GM23338 (cell line): ENCODE results near the gene U2SURP. TPM values are rescaled to one million over a fixed set of nuclear protein-coding genes. Genes with fewer than 3 reads are reported as not detected.

Experiments used
- ATAC-seq: fragments of 200-7000 bp; cut with Tn5 transposase; 3 replicates; pipeline ENCODE4 v1.9.1; 2020
- DNase-seq: peaks from one replicate; pipeline ENCODE4 v3.0.0-alpha.2; 2015; ENCODE audit warnings: low spot score
- H2AFZ ChIP-seq: fragments of 200-600 bp; sonication (generic); 2 replicates; pipeline ENCODE4 v1.8.0; 2016; ENCODE audit warnings: antibody characterized with exemption, mild to moderate bottlenecking, moderate library complexity
- H3F3A ChIP-seq: fragments of 200-600 bp; sonication (generic); replicated peaks from 2 replicates; pipeline ENCODE4 v1.8.0; 2017; ENCODE audit warnings: antibody characterized with exemption, mixed run types, low read depth
- H3K27ac ChIP-seq: fragments of 200-600 bp; sonication (generic); 2 replicates; pipeline ENCODE4 v1.6.1; 2016; ENCODE audit warnings: low read depth
- H3K27me3 ChIP-seq: fragments of 200-600 bp; sonication (generic); 2 replicates; pipeline ENCODE4 v1.8.0; 2016; ENCODE audit warnings: mild to moderate bottlenecking, mixed run types, moderate library complexity; ENCODE audit not compliant: insufficient read depth
- H3K36me3 ChIP-seq: fragments of 200-600 bp; sonication (generic); 2 replicates; pipeline ENCODE4 v1.8.0; 2016; ENCODE audit warnings: mild to moderate bottlenecking; ENCODE audit not compliant: insufficient read depth
- H3K4me1 ChIP-seq: fragments of 200-600 bp; sonication (generic); 2 replicates; pipeline ENCODE4 v1.8.0; 2016; ENCODE audit warnings: mild to moderate bottlenecking, moderate library complexity; ENCODE audit not compliant: insufficient read depth
- H3K4me2 ChIP-seq: fragments of 200-600 bp; sonication (generic); 2 replicates; pipeline ENCODE4 v1.7.1; 2017; ENCODE audit warnings: mixed run types
- H3K4me3 ChIP-seq: fragments of 200-600 bp; sonication (generic); 2 replicates; pipeline ENCODE4 v1.6.1; 2016; ENCODE audit warnings: mixed run types
- H3K79me2 ChIP-seq: fragments of 200-600 bp; sonication (generic); replicated peaks from 2 replicates; pipeline ENCODE4 v1.8.0; 2017; ENCODE audit warnings: mild to moderate bottlenecking; ENCODE audit not compliant: insufficient read depth
- H3K9me2 ChIP-seq: fragments of 200-600 bp; sonication (generic); 2 replicates; pipeline ENCODE4 v1.8.0; 2017; ENCODE audit not compliant: insufficient read depth
- H4K20me1 ChIP-seq: fragments of 200-600 bp; sonication (generic); replicated peaks from 2 replicates; pipeline ENCODE4 v1.8.0; 2017; ENCODE audit warnings: mild to moderate bottlenecking; ENCODE audit not compliant: insufficient read depth
- H3K27ac Mint-ChIP-seq: 2 replicates; pipeline ENCODE4 v1.8.0; 2020; ENCODE audit warnings: inconsistent platforms, mild to moderate bottlenecking, moderate library complexity, mixed read lengths
- H3K27me3 Mint-ChIP-seq: 3 replicates; pipeline ENCODE4 v1.8.0; 2022; ENCODE audit warnings: low read depth, mild to moderate bottlenecking, moderate library complexity, mixed read lengths, inconsistent platforms; ENCODE audit not compliant: insufficient read depth, poor library complexity
- H3K36me3 Mint-ChIP-seq: 3 replicates; pipeline ENCODE4 v1.8.0; 2021; ENCODE audit warnings: low read depth, mild to moderate bottlenecking, inconsistent platforms, moderate library complexity, mixed read lengths
- H3K4me1 Mint-ChIP-seq: 3 replicates; pipeline ENCODE4 v1.8.0; 2020; ENCODE audit warnings: mild to moderate bottlenecking, inconsistent platforms, mixed read lengths
- H3K4me3 Mint-ChIP-seq: 3 replicates; pipeline ENCODE4 v1.8.0; 2021; ENCODE audit warnings: moderate library complexity, mild to moderate bottlenecking, inconsistent platforms, mixed read lengths
- H3K9me3 Mint-ChIP-seq: 3 replicates; pipeline ENCODE4 v1.8.0; 2020; ENCODE audit warnings: moderate library complexity, mild to moderate bottlenecking, inconsistent platforms, mixed read lengths
- JUNB ChIP-seq: IDR thresholded peaks from one replicate; pipeline ENCODE4 v1.6.1; 2016; ENCODE audit warnings: antibody characterized with exemption; ENCODE audit not compliant: unreplicated experiment
- POLR2AphosphoS5 ChIP-seq: IDR thresholded peaks from 2 replicates; pipeline ENCODE4 v1.6.1; 2016; ENCODE audit warnings: antibody characterized with exemption, low read depth
- REST ChIP-seq: IDR thresholded peaks from one replicate; pipeline ENCODE4 v1.6.1; 2018; ENCODE audit warnings: antibody characterized with exemption; ENCODE audit not compliant: unreplicated experiment
- ZNF114 ChIP-seq: fragments of 250-450 bp; sonication (Bioruptor Pico); IDR thresholded peaks from 2 replicates; pipeline ENCODE4 v1.5.0; 2020; ENCODE audit warnings: mild to moderate bottlenecking, moderate library complexity
- ZNF331 ChIP-seq: fragments of 250-450 bp; sonication (Bioruptor Pico); IDR thresholded peaks from 2 replicates; pipeline ENCODE4 v1.5.0; 2020; ENCODE audit warnings: low read depth, mild to moderate bottlenecking, moderate library complexity
- polyA plus RNA-seq: library from polyadenylated mRNA; unstranded; fragments of >200 nt; fragmentation: Nextera tagmentation; extraction: Ambion mirVana; gene quantifications from 2 replicates; pipeline ENCODE4 v1.2.1, GENCODE V29; 2016
- total RNA-seq: library from RNA; depleted of rRNA; stranded (reverse); fragments of >200 nt; shearing (Covaris generic); gene quantifications from 2 replicates; pipeline ENCODE4 v1.2.3, GENCODE V29; 2014
- TF ChIP-seq, protein P1 (sequence below): fragments of 250-450 bp; sonication (Bioruptor Pico); IDR thresholded peaks from 2 replicates; pipeline ENCODE4 v1.5.0; 2020; ENCODE audit warnings: mild to moderate bottlenecking, moderate library complexity
- TF ChIP-seq, protein P2 (sequence below): IDR thresholded peaks from 2 replicates; pipeline ENCODE4 v1.6.1; 2016; ENCODE audit warnings: antibody characterized with exemption

U2SURP gene
- total and polyA plus RNA-seq, 2 experiments from 2014 or later: 116 to 372 TPM

DNA sequence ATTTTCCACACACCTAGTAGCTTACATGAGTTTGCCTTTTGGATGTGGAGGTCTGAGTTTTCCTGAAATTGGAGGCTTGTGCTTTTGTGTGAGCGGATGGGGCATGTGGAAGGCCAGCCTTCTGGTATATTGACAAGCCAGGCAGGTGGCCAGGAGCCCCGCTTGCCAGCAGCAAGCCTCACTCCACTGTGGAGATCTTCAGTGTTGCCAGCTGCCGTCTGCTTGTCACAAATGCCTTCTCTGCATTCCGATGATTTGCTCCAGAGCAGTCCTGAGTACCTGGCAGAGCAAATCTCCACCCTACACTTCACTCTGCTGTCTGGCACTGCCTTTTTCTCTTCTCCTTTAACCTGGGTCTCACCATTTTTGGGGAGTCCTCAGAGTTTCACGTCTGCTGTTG is 89.1 kb downstream of the U2SURP start:
- Histone ChIP-seq H3K79me2 (no peaks in the 10 kb centered on the region), H2AFZ (no peak overlapping the region; the same call in 1 of the 2 replicates), H3F3A (no peaks in the 10 kb centered on the region), H4K20me1 (no peaks in the 10 kb centered on the region), H3K4me1 (no peaks in the 10 kb centered on the region), H3K4me3 (no peak overlapping the region), H3K27ac (no peak overlapping the region), H3K4me2 (no peak overlapping the region), H3K27me3 (no peaks in the 10 kb centered on the region), H3K9me2 (no peaks in the 10 kb centered on the region), H3K36me3 (no peaks in the 10 kb centered on the region)
- peaks cover 2% of the 10 kb centered on the region; the same call in 1 of the 3 replicates for H3K4me1 Mint-ChIP-seq
- peaks cover 6% of the 10 kb centered on the region; the same call in 2 of the 3 replicates for H3K36me3 Mint-ChIP-seq
- TF ChIP-seq ZNF114 (CRISPR knock-in tag) (no peak), POLR2AphosphoS5 (no peak), JUNB (no peak), REST (no peak), ZNF331 (CRISPR knock-in tag) (no peak)
- TF ChIP-seq, protein P1, sequence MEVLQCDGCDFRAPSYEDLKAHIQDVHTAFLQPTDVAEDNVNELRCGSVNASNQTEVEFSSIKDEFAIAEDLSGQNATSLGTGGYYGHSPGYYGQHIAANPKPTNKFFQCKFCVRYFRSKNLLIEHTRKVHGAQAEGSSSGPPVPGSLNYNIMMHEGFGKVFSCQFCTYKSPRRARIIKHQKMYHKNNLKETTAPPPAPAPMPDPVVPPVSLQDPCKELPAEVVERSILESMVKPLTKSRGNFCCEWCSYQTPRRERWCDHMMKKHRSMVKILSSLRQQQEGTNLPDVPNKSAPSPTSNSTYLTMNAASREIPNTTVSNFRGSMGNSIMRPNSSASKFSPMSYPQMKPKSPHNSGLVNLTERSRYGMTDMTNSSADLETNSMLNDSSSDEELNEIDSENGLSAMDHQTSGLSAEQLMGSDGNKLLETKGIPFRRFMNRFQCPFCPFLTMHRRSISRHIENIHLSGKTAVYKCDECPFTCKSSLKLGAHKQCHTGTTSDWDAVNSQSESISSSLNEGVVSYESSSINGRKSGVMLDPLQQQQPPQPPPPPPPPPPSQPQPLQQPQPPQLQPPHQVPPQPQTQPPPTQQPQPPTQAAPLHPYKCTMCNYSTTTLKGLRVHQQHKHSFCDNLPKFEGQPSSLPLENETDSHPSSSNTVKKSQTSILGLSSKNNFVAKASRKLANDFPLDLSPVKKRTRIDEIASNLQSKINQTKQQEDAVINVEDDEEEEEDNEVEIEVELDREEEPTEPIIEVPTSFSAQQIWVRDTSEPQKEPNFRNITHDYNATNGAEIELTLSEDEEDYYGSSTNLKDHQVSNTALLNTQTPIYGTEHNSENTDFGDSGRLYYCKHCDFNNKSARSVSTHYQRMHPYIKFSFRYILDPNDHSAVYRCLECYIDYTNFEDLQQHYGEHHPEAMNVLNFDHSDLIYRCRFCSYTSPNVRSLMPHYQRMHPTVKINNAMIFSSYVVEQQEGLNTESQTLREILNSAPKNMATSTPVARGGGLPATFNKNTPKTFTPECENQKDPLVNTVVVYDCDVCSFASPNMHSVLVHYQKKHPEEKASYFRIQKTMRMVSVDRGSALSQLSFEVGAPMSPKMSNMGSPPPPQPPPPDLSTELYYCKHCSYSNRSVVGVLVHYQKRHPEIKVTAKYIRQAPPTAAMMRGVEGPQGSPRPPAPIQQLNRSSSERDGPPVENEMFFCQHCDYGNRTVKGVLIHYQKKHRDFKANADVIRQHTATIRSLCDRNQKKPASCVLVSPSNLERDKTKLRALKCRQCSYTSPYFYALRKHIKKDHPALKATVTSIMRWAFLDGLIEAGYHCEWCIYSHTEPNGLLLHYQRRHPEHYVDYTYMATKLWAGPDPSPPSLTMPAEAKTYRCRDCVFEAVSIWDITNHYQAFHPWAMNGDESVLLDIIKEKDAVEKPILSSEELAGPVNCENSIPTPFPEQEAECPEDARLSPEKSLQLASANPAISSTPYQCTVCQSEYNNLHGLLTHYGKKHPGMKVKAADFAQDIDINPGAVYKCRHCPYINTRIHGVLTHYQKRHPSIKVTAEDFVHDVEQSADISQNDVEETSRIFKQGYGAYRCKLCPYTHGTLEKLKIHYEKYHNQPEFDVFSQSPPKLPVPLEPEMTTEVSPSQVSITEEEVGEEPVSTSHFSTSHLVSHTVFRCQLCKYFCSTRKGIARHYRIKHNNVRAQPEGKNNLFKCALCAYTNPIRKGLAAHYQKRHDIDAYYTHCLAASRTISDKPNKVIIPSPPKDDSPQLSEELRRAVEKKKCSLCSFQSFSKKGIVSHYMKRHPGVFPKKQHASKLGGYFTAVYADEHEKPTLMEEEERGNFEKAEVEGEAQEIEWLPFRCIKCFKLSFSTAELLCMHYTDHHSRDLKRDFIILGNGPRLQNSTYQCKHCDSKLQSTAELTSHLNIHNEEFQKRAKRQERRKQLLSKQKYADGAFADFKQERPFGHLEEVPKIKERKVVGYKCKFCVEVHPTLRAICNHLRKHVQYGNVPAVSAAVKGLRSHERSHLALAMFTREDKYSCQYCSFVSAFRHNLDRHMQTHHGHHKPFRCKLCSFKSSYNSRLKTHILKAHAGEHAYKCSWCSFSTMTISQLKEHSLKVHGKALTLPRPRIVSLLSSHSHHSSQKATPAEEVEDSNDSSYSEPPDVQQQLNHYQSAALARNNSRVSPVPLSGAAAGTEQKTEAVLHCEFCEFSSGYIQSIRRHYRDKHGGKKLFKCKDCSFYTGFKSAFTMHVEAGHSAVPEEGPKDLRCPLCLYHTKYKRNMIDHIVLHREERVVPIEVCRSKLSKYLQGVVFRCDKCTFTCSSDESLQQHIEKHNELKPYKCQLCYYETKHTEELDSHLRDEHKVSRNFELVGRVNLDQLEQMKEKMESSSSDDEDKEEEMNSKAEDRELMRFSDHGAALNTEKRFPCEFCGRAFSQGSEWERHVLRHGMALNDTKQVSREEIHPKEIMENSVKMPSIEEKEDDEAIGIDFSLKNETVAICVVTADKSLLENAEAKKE (CRISPR knock-in tag): no peak
- TF ChIP-seq, protein P2, sequence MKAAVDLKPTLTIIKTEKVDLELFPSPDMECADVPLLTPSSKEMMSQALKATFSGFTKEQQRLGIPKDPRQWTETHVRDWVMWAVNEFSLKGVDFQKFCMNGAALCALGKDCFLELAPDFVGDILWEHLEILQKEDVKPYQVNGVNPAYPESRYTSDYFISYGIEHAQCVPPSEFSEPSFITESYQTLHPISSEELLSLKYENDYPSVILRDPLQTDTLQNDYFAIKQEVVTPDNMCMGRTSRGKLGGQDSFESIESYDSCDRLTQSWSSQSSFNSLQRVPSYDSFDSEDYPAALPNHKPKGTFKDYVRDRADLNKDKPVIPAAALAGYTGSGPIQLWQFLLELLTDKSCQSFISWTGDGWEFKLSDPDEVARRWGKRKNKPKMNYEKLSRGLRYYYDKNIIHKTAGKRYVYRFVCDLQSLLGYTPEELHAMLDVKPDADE: no peak
- H3K27ac Mint-ChIP-seq: 0 out of 2 replicates have a peak overlapping the region, but pooled peaks have one; percentile 19
- H3K4me3 Mint-ChIP-seq: no peak overlapping the region
- H3K9me3 Mint-ChIP-seq: peaks cover 30% of the 10 kb centered on the region
- peaks cover 7% of the 10 kb centered on the region for H3K27me3 Mint-ChIP-seq
- no peak for DNase-seq
- peak; percentile 42; the same call in 2 of the 3 replicates for ATAC-seq
